ENCODE measurements around the gene DAW1.
"Not testable (repeated sequence)": the region's sequence is repeated elsewhere in the genome, so short reads cannot be mapped to it uniquely, and the experiment has no call there.

DAW1 gene

GRCh38 chr2:227932403-227932802, 61.0 kb downstream of the DAW1 start:
- Histone ChIP-seq H3K36me3 (ENCODE audit: control insufficient read depth in 1 of 2, insufficient read depth in 2 of 2, low read length in 2 of 2) (no peaks in the 10 kb centered on the region), H3K9me3 (ENCODE audit: control insufficient read depth in 1 of 2, low read length in 2 of 2) (peaks cover 0 to 7% of the 10 kb centered on the region in 2 donors), H3K27me3 (ENCODE audit: low read depth, low read length) (no peaks in the 10 kb centered on the region), H3K27ac (ENCODE audit: low read length) (no peak overlapping the region), H3K4me1 (ENCODE audit: control insufficient read depth in 1 of 2, insufficient read depth in 2 of 2, low read length in 2 of 2) (no peaks in the 10 kb centered on the region), H3K4me3 (ENCODE audit: low read depth in 1 of 2, low read length in 2 of 2) (no peak overlapping the region)

GRCh38 chr2:227933884-227934283, 62.5 kb downstream of the DAW1 start:
- Histone ChIP-seq H3K36me3 (ENCODE audit: control insufficient read depth in 1 of 2, insufficient read depth in 2 of 2, low read length in 2 of 2) (no peaks in the 10 kb centered on the region), H3K27ac (ENCODE audit: low read length) (no peak overlapping the region), H3K27me3 (ENCODE audit: low read depth, low read length) (no peaks in the 10 kb centered on the region), H3K4me1 (ENCODE audit: control insufficient read depth in 1 of 2, insufficient read depth in 2 of 2, low read length in 2 of 2) (no peaks in the 10 kb centered on the region), H3K4me3 (ENCODE audit: low read depth in 1 of 2, low read length in 2 of 2) (no peak overlapping the region), H3K9me3 (ENCODE audit: control insufficient read depth in 1 of 2, low read length in 2 of 2) (no peaks in the 10 kb centered on the region)

GRCh38 chr2:227936249-227936648, 64.8 kb downstream of the DAW1 start:
- H3K4me3 ChIP-seq (ENCODE audit: low read depth in 1 of 2, low read length in 2 of 2); H3K36me3 ChIP-seq (ENCODE audit: control insufficient read depth in 1 of 2, insufficient read depth in 2 of 2, low read length in 2 of 2); H3K27me3 ChIP-seq (ENCODE audit: low read depth, low read length); H3K27ac ChIP-seq (ENCODE audit: low read length); H3K4me1 ChIP-seq (ENCODE audit: control insufficient read depth in 1 of 2, insufficient read depth in 2 of 2, low read length in 2 of 2); H3K9me3 ChIP-seq (ENCODE audit: control insufficient read depth in 1 of 2, low read length in 2 of 2): not testable (repeated sequence)

GRCh38 chr2:227939271-227940027, 68.0 kb downstream of the DAW1 start:
- H3K9me3 ChIP-seq (ENCODE audit: control insufficient read depth in 1 of 2, low read length in 2 of 2) = no peaks in the 10 kb centered on the region
- H3K27ac ChIP-seq (ENCODE audit: low read length) = no peak overlapping the region
- no peaks in the 10 kb centered on the region for H3K27me3 ChIP-seq (ENCODE audit: low read depth, low read length)
- no peak overlapping the region for H3K4me3 ChIP-seq (ENCODE audit: low read depth in 1 of 2, low read length in 2 of 2)
- no peaks in the 10 kb centered on the region for H3K4me1 ChIP-seq (ENCODE audit: control insufficient read depth in 1 of 2, insufficient read depth in 2 of 2, low read length in 2 of 2)
- H3K36me3 ChIP-seq (ENCODE audit: control insufficient read depth in 1 of 2, insufficient read depth in 2 of 2, low read length in 2 of 2) = no peaks in the 10 kb centered on the region

- H3K27ac ChIP-seq (ENCODE audit: low read length) = no peak overlapping the region
- H3K4me3 ChIP-seq (ENCODE audit: low read depth in 1 of 2, low read length in 2 of 2) = no peak overlapping the region
- no peaks in the 10 kb centered on the region for H3K9me3 ChIP-seq (ENCODE audit: control insufficient read depth in 1 of 2, low read length in 2 of 2)
- H3K27me3 ChIP-seq (ENCODE audit: low read depth, low read length) = no peaks in the 10 kb centered on the region
- H3K4me1 ChIP-seq (ENCODE audit: control insufficient read depth in 1 of 2, insufficient read depth in 2 of 2, low read length in 2 of 2) = no peaks in the 10 kb centered on the region
- no peaks in the 10 kb centered on the region for H3K36me3 ChIP-seq (ENCODE audit: control insufficient read depth in 1 of 2, insufficient read depth in 2 of 2, low read length in 2 of 2)
Measured at GRCh38 chr2:227942021-227942420, 70.6 kb downstream of the DAW1 start.

- Histone ChIP-seq H3K4me1 (ENCODE audit: control insufficient read depth in 1 of 2, insufficient read depth in 2 of 2, low read length in 2 of 2) (no peaks in the 10 kb centered on the region), H3K27me3 (ENCODE audit: low read depth, low read length) (no peaks in the 10 kb centered on the region), H3K9me3 (ENCODE audit: control insufficient read depth in 1 of 2, low read length in 2 of 2) (no peaks in the 10 kb centered on the region), H3K36me3 (ENCODE audit: control insufficient read depth in 1 of 2, insufficient read depth in 2 of 2, low read length in 2 of 2) (no peaks in the 10 kb centered on the region), H3K4me3 (ENCODE audit: low read depth in 1 of 2, low read length in 2 of 2) (no peak overlapping the region), H3K27ac (ENCODE audit: low read length) (no peak overlapping the region)
Measured at GRCh38 chr2:227942965-227943364, 71.5 kb downstream of the DAW1 start.

GRCh38 chr2:227960317-227960716, 88.9 kb downstream of the DAW1 start:
- H3K9me3 ChIP-seq (ENCODE audit: control insufficient read depth in 1 of 2, low read length in 2 of 2) = peaks cover 0 to 11% of the 10 kb centered on the region in 2 donors
- no peak overlapping the region for H3K27ac ChIP-seq (ENCODE audit: low read length)
- H3K4me1 ChIP-seq (ENCODE audit: control insufficient read depth in 1 of 2, insufficient read depth in 2 of 2, low read length in 2 of 2) = no peaks in the 10 kb centered on the region
- H3K27me3 ChIP-seq (ENCODE audit: low read depth, low read length) = no peaks in the 10 kb centered on the region
- H3K4me3 ChIP-seq (ENCODE audit: low read depth in 1 of 2, low read length in 2 of 2) = no peak overlapping the region
- no peaks in the 10 kb centered on the region for H3K36me3 ChIP-seq (ENCODE audit: control insufficient read depth in 1 of 2, insufficient read depth in 2 of 2, low read length in 2 of 2)

- H3K27me3 ChIP-seq (ENCODE audit: low read depth, low read length) = no peaks in the 10 kb centered on the region
- no peak overlapping the region for H3K27ac ChIP-seq (ENCODE audit: low read length)
- no peaks in the 10 kb centered on the region for H3K4me1 ChIP-seq (ENCODE audit: control insufficient read depth in 1 of 2, insufficient read depth in 2 of 2, low read length in 2 of 2)
Measured at GRCh38 chr2:227971619-227972230, 100.3 kb downstream of the DAW1 start.

GRCh38 chr2:227973241-227973640, 101.8 kb downstream of the DAW1 start:
- H3K9me3 ChIP-seq (ENCODE audit: control insufficient read depth in 1 of 2, low read length in 2 of 2) = no peaks in the 10 kb centered on the region
- H3K27ac ChIP-seq (ENCODE audit: low read length) = no peak overlapping the region
- no peaks in the 10 kb centered on the region for H3K36me3 ChIP-seq (ENCODE audit: control insufficient read depth in 1 of 2, insufficient read depth in 2 of 2, low read length in 2 of 2)
- no peak overlapping the region for H3K4me3 ChIP-seq (ENCODE audit: low read depth in 1 of 2, low read length in 2 of 2)
- no peaks in the 10 kb centered on the region for H3K27me3 ChIP-seq (ENCODE audit: low read depth, low read length)
- H3K4me1 ChIP-seq (ENCODE audit: control insufficient read depth in 1 of 2, insufficient read depth in 2 of 2, low read length in 2 of 2) = no peaks in the 10 kb centered on the region

More at GRCh38 chr2:227971619-227972230, 100.3 kb downstream of the DAW1 start:
- no peaks in the 10 kb centered on the region for H3K36me3 ChIP-seq (ENCODE audit: control insufficient read depth in 1 of 2, insufficient read depth in 2 of 2, low read length in 2 of 2)
- no peak overlapping the region for H3K4me3 ChIP-seq (ENCODE audit: low read depth in 1 of 2, low read length in 2 of 2)
- H3K9me3 ChIP-seq (ENCODE audit: control insufficient read depth in 1 of 2, low read length in 2 of 2) = no peaks in the 10 kb centered on the region

Data from muscle layer of duodenum (tissue), 2 donors.